H9 (cell line): Measurements from ENCODE around the gene SPECC1. TPM values are rescaled to one million over a fixed set of nuclear protein-coding genes. Genes with fewer than 3 reads are reported as not detected.

Source experiments
- DNase-seq: peaks from one replicate; pipeline ENCODE4 v3.0.0-alpha.2; 2017
- H2AFZ ChIP-seq: one replicate; pipeline ENCODE4 v1.6.1; 2013; ENCODE audit warnings: mild to moderate bottlenecking, low read length, control low read depth, moderate library complexity
- H2AK5ac ChIP-seq: 2 replicates; pipeline ENCODE4 v1.6.1; 2013; ENCODE audit warnings: low read length, control low read depth, mixed read lengths; ENCODE audit not compliant: insufficient read length
- H2BK120ac ChIP-seq: one replicate; pipeline ENCODE4 v1.6.1; 2013; ENCODE audit warnings: low read depth, mild to moderate bottlenecking, low read length, control low read depth, inconsistent platforms; ENCODE audit not compliant: poor library complexity, severe bottlenecking
- H2BK12ac ChIP-seq: 2 replicates; pipeline ENCODE4 v1.6.1; 2013; ENCODE audit warnings: low read length, control low read depth, mixed read lengths, low read depth; ENCODE audit not compliant: insufficient read length
- H2BK15ac ChIP-seq: 2 replicates; pipeline ENCODE4 v1.6.1; 2013; ENCODE audit warnings: low read depth, low read length, control low read depth
- H2BK20ac ChIP-seq: one replicate; pipeline ENCODE4 v1.6.1; 2013; ENCODE audit warnings: low read depth, mild to moderate bottlenecking, low read length, control low read depth, inconsistent platforms; ENCODE audit not compliant: poor library complexity, severe bottlenecking
- H2BK5ac ChIP-seq: 2 replicates; pipeline ENCODE4 v1.6.1; 2013; ENCODE audit warnings: low read length, control low read depth, mixed read lengths; ENCODE audit not compliant: insufficient read length
- H3K14ac ChIP-seq: 2 replicates; pipeline ENCODE4 v1.6.1; 2013; ENCODE audit warnings: low read length, control low read depth; ENCODE audit not compliant: insufficient read depth
- H3K18ac ChIP-seq: 2 replicates; pipeline ENCODE4 v1.6.1; 2013; ENCODE audit warnings: low read depth, mild to moderate bottlenecking, mixed read lengths, low read length, control low read depth; ENCODE audit not compliant: insufficient read length
- H3K23ac ChIP-seq: 2 replicates; pipeline ENCODE4 v1.6.1; 2013; ENCODE audit warnings: low read length, control low read depth, mixed read lengths, low read depth; ENCODE audit not compliant: insufficient read length
- H3K23me2 ChIP-seq: 2 replicates; pipeline ENCODE4 v1.6.1; 2013; ENCODE audit warnings: low read depth, mild to moderate bottlenecking, mixed read lengths, low read length, control low read depth; ENCODE audit not compliant: insufficient read length, poor library complexity, severe bottlenecking
- H3K27ac ChIP-seq: 2 replicates; pipeline ENCODE4 v1.5.1; 2013; ENCODE audit warnings: low read length, control low read depth, mixed read lengths, low read depth; ENCODE audit not compliant: insufficient read length
- H3K27me3 ChIP-seq: 2 replicates; pipeline ENCODE4 v1.6.1; 2013; ENCODE audit warnings: low read length, control low read depth, inconsistent platforms; ENCODE audit not compliant: insufficient read depth
- H3K4ac ChIP-seq: 2 replicates; pipeline ENCODE4 v1.6.1; 2013; ENCODE audit warnings: low read depth, mild to moderate bottlenecking, control low read depth, inconsistent platforms, low read length, moderate library complexity
- H3K4me1 ChIP-seq: 2 replicates; pipeline ENCODE4 v1.6.1; 2013; ENCODE audit warnings: low read length, control low read depth, inconsistent platforms; ENCODE audit not compliant: insufficient read depth
- H3K4me2 ChIP-seq: 2 replicates; pipeline ENCODE4 v1.6.1; 2013; ENCODE audit warnings: low read length, control low read depth, mixed read lengths; ENCODE audit not compliant: insufficient read length, insufficient read depth
- H3K56ac ChIP-seq: 2 replicates; pipeline ENCODE4 v1.6.1; 2013; ENCODE audit warnings: low read depth, mild to moderate bottlenecking, mixed read lengths, low read length, control low read depth; ENCODE audit not compliant: insufficient read length
- H3K79me1 ChIP-seq: 2 replicates; pipeline ENCODE4 v1.6.1; 2013; ENCODE audit warnings: low read depth, mild to moderate bottlenecking, moderate library complexity, low read length, control low read depth, inconsistent platforms; ENCODE audit not compliant: insufficient read depth, poor library complexity, severe bottlenecking
- H3K79me2 ChIP-seq: 2 replicates; pipeline ENCODE4 v1.6.1; 2013; ENCODE audit warnings: low read length, control low read depth, inconsistent platforms; ENCODE audit not compliant: insufficient read depth
- H3K9ac ChIP-seq: 2 replicates; pipeline ENCODE4 v1.6.1; 2013; ENCODE audit warnings: low read length, control low read depth, mixed read lengths; ENCODE audit not compliant: insufficient read length; ENCODE audit errors: extremely low read depth
- H3K9me3 ChIP-seq: one replicate; pipeline ENCODE4 v1.6.1; 2013; ENCODE audit warnings: low read depth, low read length, inconsistent platforms; ENCODE audit not compliant: control insufficient read depth
- H3T11ph ChIP-seq: one replicate; pipeline ENCODE4 v1.6.1; 2013; ENCODE audit warnings: mild to moderate bottlenecking, low read length, control low read depth, inconsistent platforms
- H4K20me1 ChIP-seq: one replicate; pipeline ENCODE4 v1.6.1; 2013; ENCODE audit not compliant: control insufficient read depth, insufficient read length, insufficient read depth
- H4K5ac ChIP-seq: 2 replicates; pipeline ENCODE4 v1.6.1; 2013; ENCODE audit warnings: low read depth, mild to moderate bottlenecking, mixed read lengths, low read length, control low read depth; ENCODE audit not compliant: insufficient read length
- H4K8ac ChIP-seq: replicated peaks from 2 replicates; pipeline ENCODE4 v1.6.1; 2013; ENCODE audit warnings: low read length, control low read depth, mixed read lengths, low read depth; ENCODE audit not compliant: insufficient read length
- H4K91ac ChIP-seq: 2 replicates; pipeline ENCODE4 v1.6.1; 2013; ENCODE audit warnings: low read depth, mild to moderate bottlenecking, moderate library complexity, mixed read lengths, low read length, control low read depth; ENCODE audit not compliant: insufficient read length
- H3K27ac Mint-ChIP-seq, 3 experiments: 2 replicates in 2 of 3; 3 replicates in 1 of 3; pipeline ENCODE4 v1.8.0; 2020 to 2021; ENCODE audit warnings: mixed read lengths in 3 of 3, mild to moderate bottlenecking in 1 of 3, moderate library complexity in 1 of 3
- H3K27me3 Mint-ChIP-seq: 2 replicates; pipeline ENCODE4 v1.8.0; 2021; ENCODE audit warnings: low read depth, mild to moderate bottlenecking, moderate library complexity, mixed read lengths
- H3K36me3 Mint-ChIP-seq, 3 experiments: 2 replicates in 2 of 3; 3 replicates in 1 of 3; pipeline ENCODE4 v1.8.0; 2020 to 2021; ENCODE audit warnings: low read depth in 3 of 3, mixed read lengths in 3 of 3; ENCODE audit not compliant: insufficient read depth in 1 of 3
- H3K4me1 Mint-ChIP-seq, 2 experiments: 2 replicates each; pipeline ENCODE4 v1.8.0; 2020; ENCODE audit warnings: mixed read lengths in 2 of 2
- H3K4me3 Mint-ChIP-seq, 2 experiments: 2 replicates in 1 of 2; 3 replicates in 1 of 2; pipeline ENCODE4 v1.8.0; 2020 to 2021; ENCODE audit warnings: mild to moderate bottlenecking in 2 of 2, mixed read lengths in 2 of 2, moderate library complexity in 1 of 2
- H3K9me3 Mint-ChIP-seq, 2 experiments: 2 replicates in 1 of 2; 3 replicates in 1 of 2; pipeline ENCODE4 v1.8.0; 2020; ENCODE audit warnings: mild to moderate bottlenecking in 2 of 2, mixed read lengths in 2 of 2, moderate library complexity in 1 of 2
- WGBS: extraction: QIAGEN DNeasy Blood & Tissue Kit; methylation state at CpG from one replicate; pipeline ENCODE4 v1.1.7; 2013; ENCODE audit warnings: missing lambda C conversion rate, low lambda C conversion rate, mixed read lengths; ENCODE audit not compliant: insufficient read length; ENCODE audit errors: extremely low coverage; 5-methylcytosine and 5-hydroxymethylcytosine counted together
- total RNA-seq: library from RNA; stranded (reverse); gene quantifications from 2 replicates; pipeline ENCODE4 v1.2.1, GENCODE V29; 2021
- TF ChIP-seq, protein P1 (sequence below): fragments of 200-600 bp; sonication (generic); conservative IDR thresholded peaks from 3 replicates; pipeline ENCODE4 v1.8.0; 2021; ENCODE audit warnings: antibody characterized with exemption, mild to moderate bottlenecking

SPECC1 gene
- total RNA-seq, 1 experiment from 2014 or later = 65.7 TPM

DNA sequence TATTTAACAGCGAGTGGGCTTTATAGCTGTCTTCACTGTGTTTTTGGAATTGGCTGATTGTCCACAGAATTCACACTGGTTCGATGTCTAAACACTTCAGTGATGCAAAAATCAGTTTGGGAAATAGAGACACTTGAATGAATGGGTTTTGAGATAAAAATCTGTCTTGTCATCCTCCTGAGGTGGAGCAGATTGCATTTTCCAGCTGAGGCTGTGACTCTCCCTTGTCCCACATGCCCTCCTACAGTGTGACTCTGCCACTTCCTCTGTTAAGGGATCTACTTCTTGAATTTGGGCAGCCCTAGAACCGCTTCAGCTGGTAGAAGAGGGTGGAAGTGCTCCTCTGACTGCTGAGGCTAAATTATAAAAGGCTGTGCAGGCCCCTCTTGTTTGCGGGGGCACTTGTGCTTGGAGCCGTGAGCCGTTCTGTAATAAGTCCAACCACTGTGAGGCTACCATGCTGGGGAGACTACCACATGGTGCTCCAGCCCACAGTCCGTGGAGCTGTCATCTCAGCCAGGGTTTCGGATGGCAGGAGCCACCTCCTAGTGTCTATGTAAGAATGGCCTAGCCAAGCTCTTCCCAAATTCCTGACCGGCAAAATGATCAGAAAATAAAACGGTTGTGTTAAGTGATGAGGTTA is 175.9 kb downstream of the SPECC1 start:
- DNase-seq = no peak
- H3K56ac ChIP-seq = no peak overlapping the region
- no peak overlapping the region for H2BK120ac ChIP-seq
- TF ChIP-seq, protein P1, sequence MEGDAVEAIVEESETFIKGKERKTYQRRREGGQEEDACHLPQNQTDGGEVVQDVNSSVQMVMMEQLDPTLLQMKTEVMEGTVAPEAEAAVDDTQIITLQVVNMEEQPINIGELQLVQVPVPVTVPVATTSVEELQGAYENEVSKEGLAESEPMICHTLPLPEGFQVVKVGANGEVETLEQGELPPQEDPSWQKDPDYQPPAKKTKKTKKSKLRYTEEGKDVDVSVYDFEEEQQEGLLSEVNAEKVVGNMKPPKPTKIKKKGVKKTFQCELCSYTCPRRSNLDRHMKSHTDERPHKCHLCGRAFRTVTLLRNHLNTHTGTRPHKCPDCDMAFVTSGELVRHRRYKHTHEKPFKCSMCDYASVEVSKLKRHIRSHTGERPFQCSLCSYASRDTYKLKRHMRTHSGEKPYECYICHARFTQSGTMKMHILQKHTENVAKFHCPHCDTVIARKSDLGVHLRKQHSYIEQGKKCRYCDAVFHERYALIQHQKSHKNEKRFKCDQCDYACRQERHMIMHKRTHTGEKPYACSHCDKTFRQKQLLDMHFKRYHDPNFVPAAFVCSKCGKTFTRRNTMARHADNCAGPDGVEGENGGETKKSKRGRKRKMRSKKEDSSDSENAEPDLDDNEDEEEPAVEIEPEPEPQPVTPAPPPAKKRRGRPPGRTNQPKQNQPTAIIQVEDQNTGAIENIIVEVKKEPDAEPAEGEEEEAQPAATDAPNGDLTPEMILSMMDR = no peak
- no CpG with 5 or more reads among the region's 10 CpGs for WGBS
- no peaks in the 10 kb centered on the region for H3K27me3 ChIP-seq
- H3K79me1 ChIP-seq = peaks cover 10% of the 10 kb centered on the region
- H3K9me3 Mint-ChIP-seq = no peaks in the 10 kb centered on the region
- H3K36me3 Mint-ChIP-seq = no peaks in the 10 kb centered on the region; a peak in 1 of 7 replicates
- no peaks in the 10 kb centered on the region for H4K20me1 ChIP-seq
- no peak overlapping the region for H3K14ac ChIP-seq
- peak overlapping the region; percentile 4 to 92 (median 52); a peak in 3 of 7 replicates for H3K27ac Mint-ChIP-seq
- no peak overlapping the region for H2BK12ac ChIP-seq
- H2BK20ac ChIP-seq = no peak overlapping the region
- H3K4me2 ChIP-seq = no peak overlapping the region
- H3K4me1 ChIP-seq = peaks cover 16% of the 10 kb centered on the region
- H2BK15ac ChIP-seq = no peak overlapping the region
- H2AFZ ChIP-seq = no peak overlapping the region
- no peaks in the 10 kb centered on the region for H3K9me3 ChIP-seq
- no peak overlapping the region for H3K9ac ChIP-seq
- H3K4ac ChIP-seq = no peak overlapping the region
- no peak overlapping the region for H3K27ac ChIP-seq
- H3K4me3 Mint-ChIP-seq = no peak overlapping the region
- no peak overlapping the region for H4K5ac ChIP-seq
- no peak overlapping the region for H3K23ac ChIP-seq
- peaks cover 16% of the 10 kb centered on the region; the same call in 1 of the 2 replicates for H3K79me2 ChIP-seq
- no peak overlapping the region for H2BK5ac ChIP-seq
- H4K91ac ChIP-seq = no peak overlapping the region
- no peak overlapping the region for H2AK5ac ChIP-seq
- H3K23me2 ChIP-seq = no peaks in the 10 kb centered on the region
- H3K4me1 Mint-ChIP-seq = peaks cover 38 to 44% of the 10 kb centered on the region in 2 experiments
- no peaks in the 10 kb centered on the region for H3K27me3 Mint-ChIP-seq
- H4K8ac ChIP-seq = no peak overlapping the region
- H3T11ph ChIP-seq = no peak overlapping the region
- no peak overlapping the region for H3K18ac ChIP-seq
